Gastroesophageal sphincter (tissue), 3 donors: ENCODE data around the gene CTBP1.

ENCODE experiments used
- POLR2A ChIP-seq, 2 donors: fragments of 450-650 bp; IDR thresholded peaks; one replicate each; pipeline ENCODE4 v1.6.1; 2017; ENCODE audit warnings: antibody characterized with exemption in 2 of 2, mild to moderate bottlenecking in 2 of 2, moderate library complexity in 1 of 2
- POLR2AphosphoS5 ChIP-seq: sonication (generic); formaldehyde crosslinking; IDR thresholded peaks from one replicate; pipeline ENCODE4 v1.6.1; 2017; ENCODE audit warnings: antibody characterized with exemption
- TF ChIP-seq, protein P1 (sequence below), 4 experiments: fragments of 200-600 bp in 2 of 4; fragments of 450-650 bp in 2 of 4; sonication (generic) in 1 of 4; IDR thresholded peaks; one replicate each; pipeline ENCODE4 v1.5.1; 2017 to 2019; ENCODE audit warnings: antibody characterized with exemption in 4 of 4, mild to moderate bottlenecking in 2 of 4, moderate library complexity in 2 of 4

DNA sequence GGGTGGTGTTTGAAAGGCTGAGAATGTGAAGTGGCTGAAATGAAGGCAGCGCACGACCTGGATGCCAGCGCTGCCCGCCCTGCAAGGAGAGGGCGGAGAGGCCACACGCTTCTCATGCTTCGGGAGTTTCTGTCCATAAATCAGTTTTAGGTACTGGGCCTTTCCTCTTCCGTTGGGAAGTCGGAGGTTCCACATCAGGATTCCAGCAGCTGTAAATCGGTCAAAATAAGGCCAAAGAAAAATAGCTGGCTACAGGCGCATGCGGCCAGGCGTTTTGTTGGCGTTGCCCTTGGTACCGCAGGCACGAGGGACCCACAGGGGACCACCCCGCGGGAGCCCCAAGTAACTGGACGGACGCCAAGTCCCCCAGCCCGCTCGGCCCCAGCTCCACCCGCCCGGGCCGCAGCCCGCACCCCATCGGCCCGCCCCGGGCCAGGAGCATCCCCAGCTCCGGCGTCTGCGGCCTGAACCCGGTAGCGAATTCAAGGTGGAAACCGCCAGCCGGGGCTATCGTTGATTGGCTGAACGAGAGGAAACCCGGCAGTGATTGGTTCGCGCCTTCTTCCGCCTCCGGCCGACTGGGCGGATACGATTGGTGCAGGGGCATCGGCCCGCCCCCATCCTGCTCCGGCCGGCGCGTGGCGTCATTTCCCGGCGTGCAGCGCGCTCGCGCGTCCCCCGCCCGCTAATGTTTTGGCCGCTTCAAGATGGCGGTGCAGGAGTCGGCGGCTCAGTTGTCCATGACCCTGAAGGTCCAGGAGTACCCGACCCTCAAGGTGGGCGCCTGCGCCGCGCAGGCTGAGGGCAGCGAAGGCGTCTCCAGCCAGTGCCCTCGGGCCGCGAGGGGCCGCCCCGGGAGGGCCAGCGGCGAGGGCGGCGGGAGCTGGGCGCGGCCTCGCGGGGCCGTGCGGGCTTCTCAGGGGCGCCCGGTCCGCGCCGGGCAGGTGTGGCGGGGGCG is 40.6 kb upstream of the CTBP1 start, which contains the start of gene MAEA:
- TF ChIP-seq, protein P1, sequence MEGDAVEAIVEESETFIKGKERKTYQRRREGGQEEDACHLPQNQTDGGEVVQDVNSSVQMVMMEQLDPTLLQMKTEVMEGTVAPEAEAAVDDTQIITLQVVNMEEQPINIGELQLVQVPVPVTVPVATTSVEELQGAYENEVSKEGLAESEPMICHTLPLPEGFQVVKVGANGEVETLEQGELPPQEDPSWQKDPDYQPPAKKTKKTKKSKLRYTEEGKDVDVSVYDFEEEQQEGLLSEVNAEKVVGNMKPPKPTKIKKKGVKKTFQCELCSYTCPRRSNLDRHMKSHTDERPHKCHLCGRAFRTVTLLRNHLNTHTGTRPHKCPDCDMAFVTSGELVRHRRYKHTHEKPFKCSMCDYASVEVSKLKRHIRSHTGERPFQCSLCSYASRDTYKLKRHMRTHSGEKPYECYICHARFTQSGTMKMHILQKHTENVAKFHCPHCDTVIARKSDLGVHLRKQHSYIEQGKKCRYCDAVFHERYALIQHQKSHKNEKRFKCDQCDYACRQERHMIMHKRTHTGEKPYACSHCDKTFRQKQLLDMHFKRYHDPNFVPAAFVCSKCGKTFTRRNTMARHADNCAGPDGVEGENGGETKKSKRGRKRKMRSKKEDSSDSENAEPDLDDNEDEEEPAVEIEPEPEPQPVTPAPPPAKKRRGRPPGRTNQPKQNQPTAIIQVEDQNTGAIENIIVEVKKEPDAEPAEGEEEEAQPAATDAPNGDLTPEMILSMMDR (IDR thresholded peaks at IDR 0.05), result peak in 1 of 4 experiments; percentile 3
- TF ChIP-seq POLR2A (IDR thresholded peaks at IDR 0.05) (peak; percentile 58 to 60), POLR2AphosphoS5 (peak; percentile 51)
